Neural cell (in vitro differentiated cells): ENCODE data around the gene CTSK.

Source experiments
- POLR2AphosphoS5 ChIP-seq: IDR thresholded peaks from 2 replicates; pipeline ENCODE4 v1.6.1; 2012
- SMC3 ChIP-seq: fragments of 450-650 bp; conservative IDR thresholded peaks from 2 replicates; pipeline ENCODE4 v1.6.1; 2014; ENCODE audit warnings: antibody characterized with exemption, mild to moderate bottlenecking, moderate library complexity; ENCODE audit not compliant: poor library complexity
- TF ChIP-seq, protein P1 (sequence below): fragments of 450-650 bp; IDR thresholded peaks from 2 replicates; pipeline ENCODE4 v1.5.1; 2014; ENCODE audit warnings: antibody characterized with exemption, mild to moderate bottlenecking, moderate library complexity; ENCODE audit not compliant: poor library complexity, severe bottlenecking
- TF ChIP-seq, protein P2 (sequence below): IDR thresholded peaks from 2 replicates; pipeline ENCODE4 v1.6.1; 2012; ENCODE audit warnings: borderline replicate concordance

DNA sequence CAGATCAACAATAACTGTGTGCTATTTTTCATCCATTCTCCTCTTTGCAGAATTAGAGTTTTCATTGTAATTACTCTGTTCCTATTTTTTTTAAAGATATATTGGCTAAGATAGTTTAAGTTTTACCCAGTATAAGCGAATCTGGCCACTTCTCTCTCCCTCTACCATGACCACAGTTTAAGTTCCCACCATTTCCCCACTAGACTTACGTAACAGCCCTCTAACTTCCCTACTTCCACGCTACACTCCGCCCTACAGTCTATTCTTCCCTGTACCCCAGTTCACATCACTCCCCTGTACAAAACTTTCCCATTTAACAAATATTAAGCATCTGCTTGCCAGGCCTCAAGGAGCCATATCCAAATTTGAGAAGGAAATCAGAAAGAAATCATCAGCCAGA lies 16.5 kb downstream of the CTSK start:
- TF ChIP-seq, protein P1, sequence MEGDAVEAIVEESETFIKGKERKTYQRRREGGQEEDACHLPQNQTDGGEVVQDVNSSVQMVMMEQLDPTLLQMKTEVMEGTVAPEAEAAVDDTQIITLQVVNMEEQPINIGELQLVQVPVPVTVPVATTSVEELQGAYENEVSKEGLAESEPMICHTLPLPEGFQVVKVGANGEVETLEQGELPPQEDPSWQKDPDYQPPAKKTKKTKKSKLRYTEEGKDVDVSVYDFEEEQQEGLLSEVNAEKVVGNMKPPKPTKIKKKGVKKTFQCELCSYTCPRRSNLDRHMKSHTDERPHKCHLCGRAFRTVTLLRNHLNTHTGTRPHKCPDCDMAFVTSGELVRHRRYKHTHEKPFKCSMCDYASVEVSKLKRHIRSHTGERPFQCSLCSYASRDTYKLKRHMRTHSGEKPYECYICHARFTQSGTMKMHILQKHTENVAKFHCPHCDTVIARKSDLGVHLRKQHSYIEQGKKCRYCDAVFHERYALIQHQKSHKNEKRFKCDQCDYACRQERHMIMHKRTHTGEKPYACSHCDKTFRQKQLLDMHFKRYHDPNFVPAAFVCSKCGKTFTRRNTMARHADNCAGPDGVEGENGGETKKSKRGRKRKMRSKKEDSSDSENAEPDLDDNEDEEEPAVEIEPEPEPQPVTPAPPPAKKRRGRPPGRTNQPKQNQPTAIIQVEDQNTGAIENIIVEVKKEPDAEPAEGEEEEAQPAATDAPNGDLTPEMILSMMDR = no peak
- TF ChIP-seq SMC3 (no peak), POLR2AphosphoS5 (no peak)
- TF ChIP-seq, protein P2, sequence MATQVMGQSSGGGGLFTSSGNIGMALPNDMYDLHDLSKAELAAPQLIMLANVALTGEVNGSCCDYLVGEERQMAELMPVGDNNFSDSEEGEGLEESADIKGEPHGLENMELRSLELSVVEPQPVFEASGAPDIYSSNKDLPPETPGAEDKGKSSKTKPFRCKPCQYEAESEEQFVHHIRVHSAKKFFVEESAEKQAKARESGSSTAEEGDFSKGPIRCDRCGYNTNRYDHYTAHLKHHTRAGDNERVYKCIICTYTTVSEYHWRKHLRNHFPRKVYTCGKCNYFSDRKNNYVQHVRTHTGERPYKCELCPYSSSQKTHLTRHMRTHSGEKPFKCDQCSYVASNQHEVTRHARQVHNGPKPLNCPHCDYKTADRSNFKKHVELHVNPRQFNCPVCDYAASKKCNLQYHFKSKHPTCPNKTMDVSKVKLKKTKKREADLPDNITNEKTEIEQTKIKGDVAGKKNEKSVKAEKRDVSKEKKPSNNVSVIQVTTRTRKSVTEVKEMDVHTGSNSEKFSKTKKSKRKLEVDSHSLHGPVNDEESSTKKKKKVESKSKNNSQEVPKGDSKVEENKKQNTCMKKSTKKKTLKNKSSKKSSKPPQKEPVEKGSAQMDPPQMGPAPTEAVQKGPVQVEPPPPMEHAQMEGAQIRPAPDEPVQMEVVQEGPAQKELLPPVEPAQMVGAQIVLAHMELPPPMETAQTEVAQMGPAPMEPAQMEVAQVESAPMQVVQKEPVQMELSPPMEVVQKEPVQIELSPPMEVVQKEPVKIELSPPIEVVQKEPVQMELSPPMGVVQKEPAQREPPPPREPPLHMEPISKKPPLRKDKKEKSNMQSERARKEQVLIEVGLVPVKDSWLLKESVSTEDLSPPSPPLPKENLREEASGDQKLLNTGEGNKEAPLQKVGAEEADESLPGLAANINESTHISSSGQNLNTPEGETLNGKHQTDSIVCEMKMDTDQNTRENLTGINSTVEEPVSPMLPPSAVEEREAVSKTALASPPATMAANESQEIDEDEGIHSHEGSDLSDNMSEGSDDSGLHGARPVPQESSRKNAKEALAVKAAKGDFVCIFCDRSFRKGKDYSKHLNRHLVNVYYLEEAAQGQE = no peak
